C4-2B (cell line): ENCODE data around the gene CPB2.

Experiments
- CTCF ChIP-seq: fragments of 450-650 bp; conservative IDR thresholded peaks from 2 replicates; pipeline ENCODE4 v1.5.1; 2017; ENCODE audit warnings: mild to moderate bottlenecking
- ZFX ChIP-seq: fragments of 450-650 bp; IDR thresholded peaks from 2 replicates; pipeline ENCODE4 v1.6.1; 2017

- TF ChIP-seq CTCF (no peak), ZFX (no peak)
Measured at GRCh38 chr13:46109451-46109850, 4.6 kb upstream of the CPB2 start.
